H9 (cell line): ENCODE data around the gene PUS10. TPM values are rescaled to one million over a fixed set of nuclear protein-coding genes. Genes with fewer than 3 reads are reported as not detected.

ENCODE experiments used
- DNase-seq: peaks from one replicate; pipeline ENCODE4 v3.0.0-alpha.2; 2017
- H2AFZ ChIP-seq: one replicate; pipeline ENCODE4 v1.6.1; 2013; ENCODE audit warnings: mild to moderate bottlenecking, low read length, control low read depth, moderate library complexity
- H2AK5ac ChIP-seq: 2 replicates; pipeline ENCODE4 v1.6.1; 2013; ENCODE audit warnings: low read length, control low read depth, mixed read lengths; ENCODE audit not compliant: insufficient read length
- H2BK120ac ChIP-seq: one replicate; pipeline ENCODE4 v1.6.1; 2013; ENCODE audit warnings: low read depth, mild to moderate bottlenecking, low read length, control low read depth, inconsistent platforms; ENCODE audit not compliant: poor library complexity, severe bottlenecking
- H2BK12ac ChIP-seq: 2 replicates; pipeline ENCODE4 v1.6.1; 2013; ENCODE audit warnings: low read length, control low read depth, mixed read lengths, low read depth; ENCODE audit not compliant: insufficient read length
- H2BK15ac ChIP-seq: 2 replicates; pipeline ENCODE4 v1.6.1; 2013; ENCODE audit warnings: low read depth, low read length, control low read depth
- H2BK20ac ChIP-seq: one replicate; pipeline ENCODE4 v1.6.1; 2013; ENCODE audit warnings: low read depth, mild to moderate bottlenecking, low read length, control low read depth, inconsistent platforms; ENCODE audit not compliant: poor library complexity, severe bottlenecking
- H2BK5ac ChIP-seq: 2 replicates; pipeline ENCODE4 v1.6.1; 2013; ENCODE audit warnings: low read length, control low read depth, mixed read lengths; ENCODE audit not compliant: insufficient read length
- H3K14ac ChIP-seq: 2 replicates; pipeline ENCODE4 v1.6.1; 2013; ENCODE audit warnings: low read length, control low read depth; ENCODE audit not compliant: insufficient read depth
- H3K18ac ChIP-seq: 2 replicates; pipeline ENCODE4 v1.6.1; 2013; ENCODE audit warnings: low read depth, mild to moderate bottlenecking, mixed read lengths, low read length, control low read depth; ENCODE audit not compliant: insufficient read length
- H3K23ac ChIP-seq: 2 replicates; pipeline ENCODE4 v1.6.1; 2013; ENCODE audit warnings: low read length, control low read depth, mixed read lengths, low read depth; ENCODE audit not compliant: insufficient read length
- H3K23me2 ChIP-seq: 2 replicates; pipeline ENCODE4 v1.6.1; 2013; ENCODE audit warnings: low read depth, mild to moderate bottlenecking, mixed read lengths, low read length, control low read depth; ENCODE audit not compliant: insufficient read length, poor library complexity, severe bottlenecking
- H3K27ac ChIP-seq: 2 replicates; pipeline ENCODE4 v1.5.1; 2013; ENCODE audit warnings: low read length, control low read depth, mixed read lengths, low read depth; ENCODE audit not compliant: insufficient read length
- H3K27me3 ChIP-seq: 2 replicates; pipeline ENCODE4 v1.6.1; 2013; ENCODE audit warnings: low read length, control low read depth, inconsistent platforms; ENCODE audit not compliant: insufficient read depth
- H3K4ac ChIP-seq: 2 replicates; pipeline ENCODE4 v1.6.1; 2013; ENCODE audit warnings: low read depth, mild to moderate bottlenecking, control low read depth, inconsistent platforms, low read length, moderate library complexity
- H3K4me1 ChIP-seq: 2 replicates; pipeline ENCODE4 v1.6.1; 2013; ENCODE audit warnings: low read length, control low read depth, inconsistent platforms; ENCODE audit not compliant: insufficient read depth
- H3K4me2 ChIP-seq: 2 replicates; pipeline ENCODE4 v1.6.1; 2013; ENCODE audit warnings: low read length, control low read depth, mixed read lengths; ENCODE audit not compliant: insufficient read length, insufficient read depth
- H3K56ac ChIP-seq: 2 replicates; pipeline ENCODE4 v1.6.1; 2013; ENCODE audit warnings: low read depth, mild to moderate bottlenecking, mixed read lengths, low read length, control low read depth; ENCODE audit not compliant: insufficient read length
- H3K79me1 ChIP-seq: 2 replicates; pipeline ENCODE4 v1.6.1; 2013; ENCODE audit warnings: low read depth, mild to moderate bottlenecking, moderate library complexity, low read length, control low read depth, inconsistent platforms; ENCODE audit not compliant: insufficient read depth, poor library complexity, severe bottlenecking
- H3K79me2 ChIP-seq: 2 replicates; pipeline ENCODE4 v1.6.1; 2013; ENCODE audit warnings: low read length, control low read depth, inconsistent platforms; ENCODE audit not compliant: insufficient read depth
- H3K9ac ChIP-seq: 2 replicates; pipeline ENCODE4 v1.6.1; 2013; ENCODE audit warnings: low read length, control low read depth, mixed read lengths; ENCODE audit not compliant: insufficient read length; ENCODE audit errors: extremely low read depth
- H3K9me3 ChIP-seq: one replicate; pipeline ENCODE4 v1.6.1; 2013; ENCODE audit warnings: low read depth, low read length, inconsistent platforms; ENCODE audit not compliant: control insufficient read depth
- H3T11ph ChIP-seq: one replicate; pipeline ENCODE4 v1.6.1; 2013; ENCODE audit warnings: mild to moderate bottlenecking, low read length, control low read depth, inconsistent platforms
- H4K20me1 ChIP-seq: one replicate; pipeline ENCODE4 v1.6.1; 2013; ENCODE audit not compliant: control insufficient read depth, insufficient read length, insufficient read depth
- H4K5ac ChIP-seq: 2 replicates; pipeline ENCODE4 v1.6.1; 2013; ENCODE audit warnings: low read depth, mild to moderate bottlenecking, mixed read lengths, low read length, control low read depth; ENCODE audit not compliant: insufficient read length
- H4K8ac ChIP-seq: replicated peaks from 2 replicates; pipeline ENCODE4 v1.6.1; 2013; ENCODE audit warnings: low read length, control low read depth, mixed read lengths, low read depth; ENCODE audit not compliant: insufficient read length
- H4K91ac ChIP-seq: 2 replicates; pipeline ENCODE4 v1.6.1; 2013; ENCODE audit warnings: low read depth, mild to moderate bottlenecking, moderate library complexity, mixed read lengths, low read length, control low read depth; ENCODE audit not compliant: insufficient read length
- H3K27ac Mint-ChIP-seq, 3 experiments: 2 replicates in 2 of 3; 3 replicates in 1 of 3; pipeline ENCODE4 v1.8.0; 2020 to 2021; ENCODE audit warnings: mixed read lengths in 3 of 3, mild to moderate bottlenecking in 1 of 3, moderate library complexity in 1 of 3
- H3K27me3 Mint-ChIP-seq: 2 replicates; pipeline ENCODE4 v1.8.0; 2021; ENCODE audit warnings: low read depth, mild to moderate bottlenecking, moderate library complexity, mixed read lengths
- H3K36me3 Mint-ChIP-seq, 3 experiments: 2 replicates in 2 of 3; 3 replicates in 1 of 3; pipeline ENCODE4 v1.8.0; 2020 to 2021; ENCODE audit warnings: low read depth in 3 of 3, mixed read lengths in 3 of 3; ENCODE audit not compliant: insufficient read depth in 1 of 3
- H3K4me1 Mint-ChIP-seq, 2 experiments: 2 replicates each; pipeline ENCODE4 v1.8.0; 2020; ENCODE audit warnings: mixed read lengths in 2 of 2
- H3K4me3 Mint-ChIP-seq, 2 experiments: 2 replicates in 1 of 2; 3 replicates in 1 of 2; pipeline ENCODE4 v1.8.0; 2020 to 2021; ENCODE audit warnings: mild to moderate bottlenecking in 2 of 2, mixed read lengths in 2 of 2, moderate library complexity in 1 of 2
- H3K9me3 Mint-ChIP-seq, 2 experiments: 2 replicates in 1 of 2; 3 replicates in 1 of 2; pipeline ENCODE4 v1.8.0; 2020; ENCODE audit warnings: mild to moderate bottlenecking in 2 of 2, mixed read lengths in 2 of 2, moderate library complexity in 1 of 2
- WGBS: extraction: QIAGEN DNeasy Blood & Tissue Kit; methylation state at CpG from one replicate; pipeline ENCODE4 v1.1.7; 2013; ENCODE audit warnings: missing lambda C conversion rate, low lambda C conversion rate, mixed read lengths; ENCODE audit not compliant: insufficient read length; ENCODE audit errors: extremely low coverage; 5-methylcytosine and 5-hydroxymethylcytosine counted together
- total RNA-seq: library from RNA; stranded (reverse); gene quantifications from 2 replicates; pipeline ENCODE4 v1.2.1, GENCODE V29; 2021
- TF ChIP-seq, protein P1 (sequence below): fragments of 200-600 bp; sonication (generic); conservative IDR thresholded peaks from 3 replicates; pipeline ENCODE4 v1.8.0; 2021; ENCODE audit warnings: antibody characterized with exemption, mild to moderate bottlenecking

PUS10 gene
- total RNA-seq, 1 experiment from 2014 or later = 2.3 TPM

DNA sequence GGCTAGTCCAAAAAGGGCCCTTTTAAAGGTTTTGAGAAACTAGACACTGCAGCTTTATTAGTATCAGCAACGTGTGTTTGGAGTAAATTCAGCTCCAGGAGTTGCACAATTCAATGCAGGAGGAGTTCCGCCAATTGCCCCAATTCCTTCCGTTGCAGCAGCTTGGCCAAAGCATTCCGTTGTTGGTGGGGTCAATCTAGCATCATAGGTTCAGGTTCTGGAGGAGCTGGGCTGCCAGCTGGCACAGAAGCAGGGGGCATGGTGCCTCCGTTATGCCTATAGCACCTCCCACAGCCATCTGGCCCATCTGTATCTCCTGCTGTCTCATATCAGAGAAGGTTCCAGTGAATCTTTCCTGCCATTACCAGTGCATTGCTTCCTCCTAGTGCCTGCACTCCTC is 81.3 kb downstream of the PUS10 start:
- H3K18ac ChIP-seq = no peak overlapping the region

More for the DNA sequence above, 81.3 kb downstream of the PUS10 start:
- no peaks in the 10 kb centered on the region for H3K9me3 ChIP-seq
- no peak overlapping the region for H3K4ac ChIP-seq
- H3K9ac ChIP-seq = no peak overlapping the region
- no peak overlapping the region for H2AK5ac ChIP-seq
- H3K27ac ChIP-seq = no peak overlapping the region
- H3K27me3 ChIP-seq = no peaks in the 10 kb centered on the region
- no peak overlapping the region for H2BK12ac ChIP-seq
- no peak overlapping the region for H4K91ac ChIP-seq
- no peak overlapping the region for H3K4me2 ChIP-seq
- no peak overlapping the region for H4K8ac ChIP-seq
- no peaks in the 10 kb centered on the region for H3K79me2 ChIP-seq
- no peaks in the 10 kb centered on the region for H3K36me3 Mint-ChIP-seq
- TF ChIP-seq, protein P1, sequence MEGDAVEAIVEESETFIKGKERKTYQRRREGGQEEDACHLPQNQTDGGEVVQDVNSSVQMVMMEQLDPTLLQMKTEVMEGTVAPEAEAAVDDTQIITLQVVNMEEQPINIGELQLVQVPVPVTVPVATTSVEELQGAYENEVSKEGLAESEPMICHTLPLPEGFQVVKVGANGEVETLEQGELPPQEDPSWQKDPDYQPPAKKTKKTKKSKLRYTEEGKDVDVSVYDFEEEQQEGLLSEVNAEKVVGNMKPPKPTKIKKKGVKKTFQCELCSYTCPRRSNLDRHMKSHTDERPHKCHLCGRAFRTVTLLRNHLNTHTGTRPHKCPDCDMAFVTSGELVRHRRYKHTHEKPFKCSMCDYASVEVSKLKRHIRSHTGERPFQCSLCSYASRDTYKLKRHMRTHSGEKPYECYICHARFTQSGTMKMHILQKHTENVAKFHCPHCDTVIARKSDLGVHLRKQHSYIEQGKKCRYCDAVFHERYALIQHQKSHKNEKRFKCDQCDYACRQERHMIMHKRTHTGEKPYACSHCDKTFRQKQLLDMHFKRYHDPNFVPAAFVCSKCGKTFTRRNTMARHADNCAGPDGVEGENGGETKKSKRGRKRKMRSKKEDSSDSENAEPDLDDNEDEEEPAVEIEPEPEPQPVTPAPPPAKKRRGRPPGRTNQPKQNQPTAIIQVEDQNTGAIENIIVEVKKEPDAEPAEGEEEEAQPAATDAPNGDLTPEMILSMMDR = no peak
- no peak overlapping the region for H2BK15ac ChIP-seq
- no peak overlapping the region for H2BK120ac ChIP-seq
- H3T11ph ChIP-seq = no peak overlapping the region
- no peak overlapping the region for H3K4me3 Mint-ChIP-seq
- H3K9me3 Mint-ChIP-seq = no peaks in the 10 kb centered on the region
- H2BK5ac ChIP-seq = no peak overlapping the region
- no peak overlapping the region for H2BK20ac ChIP-seq
- DNase-seq = no peak
- no peak overlapping the region for H3K23ac ChIP-seq
- no peak overlapping the region for H2AFZ ChIP-seq
- no peaks in the 10 kb centered on the region for H3K4me1 ChIP-seq
- no peaks in the 10 kb centered on the region for H4K20me1 ChIP-seq
- no peaks in the 10 kb centered on the region for H3K27me3 Mint-ChIP-seq
- H3K27ac Mint-ChIP-seq = no peak overlapping the region
- H4K5ac ChIP-seq = no peak overlapping the region
- H3K79me1 ChIP-seq = no peaks in the 10 kb centered on the region
- H3K14ac ChIP-seq = no peak overlapping the region
- no CpG with 5 or more reads among the region's 5 CpGs for WGBS
- no peaks in the 10 kb centered on the region for H3K23me2 ChIP-seq
- H3K56ac ChIP-seq = no peak overlapping the region
- H3K4me1 Mint-ChIP-seq = no peaks in the 10 kb centered on the region
